CD4-positive, CD25-positive, alpha-beta regulatory T cell (primary cell): ENCODE measurements around the gene AATF. TPM values are rescaled to one million over a fixed set of nuclear protein-coding genes. Genes with fewer than 3 reads are reported as not detected.
A peak's percentile ranks its signal among the peaks of the same experiment; 100 is the strongest.

Experiments used
- ATAC-seq, 2 donors: fragments of 150-1000 bp; cut with Tn5 transposase; one replicate each; pipeline ENCODE4 v1.10.0; 2021; ENCODE audit warnings: low read depth in 2 of 2, moderate number of reproducible peaks in 2 of 2, moderate library complexity in 1 of 2
- DNase-seq, 3 donors: peaks; one replicate each; pipeline versions ENCODE4 v3.0.0 to v3.0.0-alpha.2; 2012 to 2022; ENCODE audit warnings: mixed read lengths in 1 of 3
- H3K27ac ChIP-seq: one replicate; pipeline ENCODE4 v1.7.0; 2013; ENCODE audit warnings: mild to moderate bottlenecking, low read length; ENCODE audit not compliant: insufficient read depth, poor library complexity, severe bottlenecking
- H3K27me3 ChIP-seq: one replicate; pipeline ENCODE4 v1.7.0; 2013; ENCODE audit warnings: low read length; ENCODE audit not compliant: control insufficient read depth, insufficient read depth
- H3K36me3 ChIP-seq: one replicate; pipeline ENCODE4 v1.7.0; 2013; ENCODE audit warnings: mild to moderate bottlenecking, low read length, moderate library complexity; ENCODE audit not compliant: control insufficient read depth, insufficient read depth
- H3K4me1 ChIP-seq: 2 replicates; pipeline ENCODE4 v1.7.0; 2013; ENCODE audit warnings: mild to moderate bottlenecking, low read length; ENCODE audit not compliant: insufficient read depth, control insufficient read depth, poor library complexity, severe bottlenecking
- H3K4me3 ChIP-seq: one replicate; pipeline ENCODE4 v1.7.0; 2013; ENCODE audit warnings: low read depth, mild to moderate bottlenecking, low read length, moderate library complexity
- H3K9me3 ChIP-seq, 2 experiments: 1 replicate in 1 of 2; 2 replicates in 1 of 2; pipeline ENCODE4 v1.7.0; 2013; ENCODE audit warnings: low read length in 2 of 2, mild to moderate bottlenecking in 1 of 2, moderate library complexity in 1 of 2; ENCODE audit not compliant: control insufficient read depth in 2 of 2
- H3K27ac Mint-ChIP-seq, 3 donors: one replicate each; pipeline ENCODE4 v1.8.0; 2020 to 2022; ENCODE audit warnings: mild to moderate bottlenecking in 3 of 3, mixed read lengths in 3 of 3, moderate library complexity in 2 of 3
- H3K27me3 Mint-ChIP-seq: one replicate; pipeline ENCODE4 v1.8.0; 2022; ENCODE audit warnings: mild to moderate bottlenecking, mixed read lengths
- H3K36me3 Mint-ChIP-seq: one replicate; pipeline ENCODE4 v1.8.0; 2020; ENCODE audit warnings: mixed read lengths
- H3K4me1 Mint-ChIP-seq, 4 donors: one replicate each; pipeline ENCODE4 v1.8.0; 2020 to 2022; ENCODE audit warnings: mixed read lengths in 4 of 4, mild to moderate bottlenecking in 1 of 4
- H3K4me3 Mint-ChIP-seq, 4 donors: one replicate each; pipeline ENCODE4 v1.8.0; 2020 to 2022; ENCODE audit warnings: mild to moderate bottlenecking in 4 of 4, mixed read lengths in 4 of 4, moderate library complexity in 3 of 4
- H3K9me3 Mint-ChIP-seq, 7 donors: one replicate each; pipeline ENCODE4 v1.8.0; 2020 to 2022; ENCODE audit warnings: mixed read lengths in 7 of 7, mild to moderate bottlenecking in 3 of 7, moderate library complexity in 2 of 7
- polyA plus RNA-seq, 4 donors: library from polyadenylated mRNA; unstranded; fragments of 300-500 nt; fragmentation: Illumina TruSeq; gene quantifications; one replicate each; pipeline ENCODE4 v1.2.3, GENCODE V29; 2021
- total RNA-seq: library from RNA; stranded (reverse); gene quantifications from one replicate; pipeline ENCODE4 v1.2.3, GENCODE V29; 2022

Gene AATF
- total and polyA plus RNA-seq, 5 donors from 2014 or later, result 72.6 to 89.8 (median 83.3) TPM

DNA sequence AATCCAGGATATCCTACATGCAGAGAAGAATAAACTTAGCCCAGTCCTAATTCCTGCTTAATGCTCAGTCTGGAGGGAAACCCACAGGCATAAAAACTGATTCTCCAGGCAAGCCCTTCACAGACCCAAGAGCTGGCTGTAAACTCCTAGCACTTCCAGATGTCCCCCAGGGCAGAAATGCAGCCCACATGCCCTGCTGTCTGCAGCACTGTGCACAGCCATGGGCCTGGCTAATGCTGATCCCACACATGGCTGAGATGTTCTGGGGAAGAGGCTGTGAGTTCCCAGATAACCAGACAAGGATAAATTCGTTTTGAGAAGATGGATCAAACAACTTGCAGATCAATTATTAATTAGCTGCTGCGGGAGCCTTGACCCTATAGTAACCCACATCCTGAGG, 148.4 kb downstream of the AATF start:
- H3K27me3 Mint-ChIP-seq, result no peaks in the 10 kb centered on the region
- no peak for DNase-seq
- peaks cover 0 to 4% (median 1%) of the 10 kb centered on the region in 4 donors for H3K4me1 Mint-ChIP-seq
- H3K9me3 ChIP-seq, result no peaks in the 10 kb centered on the region
- no peaks in the 10 kb centered on the region for H3K4me1 ChIP-seq
- H3K4me3 Mint-ChIP-seq, result no peak overlapping the region
- H3K36me3 ChIP-seq, result peaks cover 29% of the 10 kb centered on the region
- no peaks in the 10 kb centered on the region for H3K27me3 ChIP-seq
- H3K27ac ChIP-seq, result no peak overlapping the region
- peaks cover 0 to 4% (median 0%) of the 10 kb centered on the region in 7 donors for H3K9me3 Mint-ChIP-seq
- no peak overlapping the region for H3K4me3 ChIP-seq
- H3K27ac Mint-ChIP-seq, result no peak overlapping the region
- peaks cover 44% of the 10 kb centered on the region for H3K36me3 Mint-ChIP-seq
- ATAC-seq, result no peak

DNA sequence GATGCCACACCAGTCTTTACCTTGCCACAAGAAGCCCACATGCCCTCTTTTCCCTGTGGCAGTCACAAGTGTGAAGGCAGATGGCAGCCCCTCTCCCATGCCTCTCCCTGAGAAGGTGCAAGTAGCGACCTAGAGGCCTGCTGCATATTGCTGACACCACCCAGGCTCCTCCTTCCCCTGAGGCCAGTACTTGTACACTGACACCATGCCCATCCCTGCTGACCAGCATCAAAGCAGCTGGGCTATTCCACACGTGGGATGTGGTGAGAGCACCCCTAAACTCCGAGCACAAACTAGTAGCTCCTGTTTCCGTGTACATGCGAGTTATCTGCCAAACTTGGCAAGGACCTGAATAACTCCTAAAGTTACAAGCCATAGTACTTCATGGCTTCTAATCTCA, 149.4 kb downstream of the AATF start:
- no peaks in the 10 kb centered on the region for H3K27me3 Mint-ChIP-seq
- H3K36me3 Mint-ChIP-seq, result peaks cover 42% of the 10 kb centered on the region
- H3K36me3 ChIP-seq, result peaks cover 27% of the 10 kb centered on the region
- no peak overlapping the region for H3K27ac Mint-ChIP-seq
- H3K27me3 ChIP-seq, result no peaks in the 10 kb centered on the region
- peaks cover 0 to 4% (median 0%) of the 10 kb centered on the region in 7 donors for H3K9me3 Mint-ChIP-seq
- H3K27ac ChIP-seq, result no peak overlapping the region
- H3K9me3 ChIP-seq, result no peaks in the 10 kb centered on the region
- ATAC-seq, result no peak
- H3K4me3 ChIP-seq, result no peak overlapping the region
- DNase-seq, result no peak
- H3K4me3 Mint-ChIP-seq, result no peak overlapping the region
- H3K4me1 Mint-ChIP-seq, result peaks cover 0 to 4% (median 1%) of the 10 kb centered on the region in 4 donors
- no peaks in the 10 kb centered on the region for H3K4me1 ChIP-seq

DNA sequence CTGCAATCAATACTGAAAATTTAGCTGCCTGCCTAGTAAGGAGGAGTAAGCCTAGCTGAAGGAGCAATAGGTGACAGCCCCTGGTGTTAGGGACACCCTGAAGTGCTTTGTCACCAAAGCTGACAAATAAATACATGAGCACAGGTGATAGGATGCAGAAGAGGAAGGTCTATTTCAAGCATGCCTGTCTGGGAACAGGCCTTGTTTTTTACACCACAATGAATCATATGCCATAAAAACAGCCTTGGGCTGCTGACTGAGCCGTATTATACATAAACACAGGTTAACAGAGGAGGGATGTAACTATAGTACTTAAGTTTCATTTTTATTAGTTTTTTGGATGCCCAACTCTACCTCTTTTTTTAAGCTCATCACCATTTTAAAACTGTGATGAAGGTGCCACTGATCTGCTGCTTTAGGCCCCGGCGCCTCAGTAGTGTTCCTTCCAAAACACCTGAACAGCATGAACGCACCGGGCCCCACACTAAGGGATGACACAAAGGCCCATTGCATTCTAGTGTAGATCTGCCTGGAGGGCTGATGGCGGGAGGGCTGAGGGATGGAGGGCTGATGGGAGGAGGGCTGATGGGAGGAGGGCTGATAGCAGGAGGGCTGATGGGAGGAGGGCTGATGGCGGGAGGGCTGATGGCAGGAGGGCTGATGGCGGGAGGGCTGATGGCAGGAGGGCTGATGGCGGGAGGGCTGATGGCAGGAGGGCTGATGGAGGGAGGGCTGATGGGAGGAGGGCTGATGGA, 150.3 kb downstream of the AATF start:
- peaks cover 0 to 4% (median 0%) of the 10 kb centered on the region in 7 donors for H3K9me3 Mint-ChIP-seq
- H3K27ac ChIP-seq, result no peak overlapping the region
- H3K27ac Mint-ChIP-seq, result no peak overlapping the region
- H3K27me3 ChIP-seq, result no peaks in the 10 kb centered on the region
- peaks cover 48% of the 10 kb centered on the region for H3K36me3 Mint-ChIP-seq
- no peak overlapping the region for H3K4me3 ChIP-seq
- H3K4me1 Mint-ChIP-seq, result peaks cover 0 to 4% (median 1%) of the 10 kb centered on the region in 4 donors
- no peaks in the 10 kb centered on the region for H3K9me3 ChIP-seq
- ATAC-seq (no peak), DNase-seq (no peak)
- no peak overlapping the region for H3K4me3 Mint-ChIP-seq
- no peaks in the 10 kb centered on the region for H3K27me3 Mint-ChIP-seq
- H3K36me3 ChIP-seq, result peaks cover 27% of the 10 kb centered on the region
- no peaks in the 10 kb centered on the region for H3K4me1 ChIP-seq

DNA sequence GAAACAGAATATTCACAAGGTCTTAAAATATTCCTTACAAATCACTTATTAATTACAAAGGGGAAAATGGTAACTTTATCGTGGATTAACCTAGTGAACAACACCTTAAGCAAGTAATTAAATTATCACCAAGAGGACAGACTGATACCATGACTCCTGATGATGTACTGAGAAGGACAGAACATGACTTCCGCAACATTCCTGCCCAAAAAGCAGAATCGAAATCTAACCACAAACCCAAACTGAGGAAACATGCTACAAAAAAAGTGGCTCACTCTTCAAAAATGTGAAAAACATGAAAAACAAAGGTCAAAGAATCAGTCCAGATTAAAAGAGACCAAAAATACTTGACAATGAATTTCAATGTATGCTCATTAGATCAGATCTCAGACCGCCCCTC, 151.5 kb downstream of the AATF start:
- peaks cover 0 to 4% (median 0%) of the 10 kb centered on the region in 4 donors for H3K4me1 Mint-ChIP-seq
- peaks cover 45% of the 10 kb centered on the region for H3K36me3 Mint-ChIP-seq
- Histone ChIP-seq H3K36me3 (peaks cover 21% of the 10 kb centered on the region), H3K9me3 (no peaks in the 10 kb centered on the region), H3K27me3 (no peaks in the 10 kb centered on the region), H3K4me3 (no peak overlapping the region), H3K4me1 (no peaks in the 10 kb centered on the region), H3K27ac (no peak overlapping the region)
- ATAC-seq (no peak), DNase-seq (no peak)
- peaks cover 0 to 4% (median 0%) of the 10 kb centered on the region in 7 donors for H3K9me3 Mint-ChIP-seq
- H3K27me3 Mint-ChIP-seq, result no peaks in the 10 kb centered on the region
- no peak overlapping the region for H3K27ac Mint-ChIP-seq
- H3K4me3 Mint-ChIP-seq, result no peak overlapping the region

DNA sequence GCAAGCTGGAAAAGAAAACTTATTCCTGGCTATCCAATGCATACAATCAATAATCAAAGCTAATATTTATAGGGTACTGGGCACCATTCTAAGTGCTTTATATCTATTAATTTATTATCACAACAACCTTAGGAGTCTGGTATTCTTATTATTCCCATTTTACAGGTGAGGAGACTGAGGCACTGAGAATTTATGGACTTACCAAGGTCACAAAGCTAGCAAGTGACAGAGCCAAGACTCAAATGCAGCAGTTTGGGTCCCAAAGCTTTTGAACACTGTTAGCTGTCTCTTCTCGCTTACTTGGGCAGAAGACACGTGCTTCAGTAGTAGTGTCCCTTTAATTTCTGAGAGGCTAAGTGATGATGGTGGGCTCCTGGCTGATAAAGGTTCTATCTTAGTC, 152.6 kb downstream of the AATF start:
- Mint-ChIP-seq H3K4me1 (peaks cover 0 to 4% (median 0%) of the 10 kb centered on the region in 4 donors), H3K4me3 (no peak overlapping the region), H3K27me3 (no peaks in the 10 kb centered on the region), H3K36me3 (peaks cover 42% of the 10 kb centered on the region), H3K27ac (peak overlapping the region in 1 of 3 donors; percentile 9), H3K9me3 (peaks cover 0 to under 1% (median 0%) of the 10 kb centered on the region in 7 donors)
- Histone ChIP-seq H3K9me3 (no peaks in the 10 kb centered on the region), H3K27ac (no peak overlapping the region), H3K4me3 (no peak overlapping the region), H3K4me1 (no peaks in the 10 kb centered on the region), H3K36me3 (peaks cover 15% of the 10 kb centered on the region), H3K27me3 (no peaks in the 10 kb centered on the region)
- ATAC-seq, result no peak
- DNase-seq, result no peak

DNA sequence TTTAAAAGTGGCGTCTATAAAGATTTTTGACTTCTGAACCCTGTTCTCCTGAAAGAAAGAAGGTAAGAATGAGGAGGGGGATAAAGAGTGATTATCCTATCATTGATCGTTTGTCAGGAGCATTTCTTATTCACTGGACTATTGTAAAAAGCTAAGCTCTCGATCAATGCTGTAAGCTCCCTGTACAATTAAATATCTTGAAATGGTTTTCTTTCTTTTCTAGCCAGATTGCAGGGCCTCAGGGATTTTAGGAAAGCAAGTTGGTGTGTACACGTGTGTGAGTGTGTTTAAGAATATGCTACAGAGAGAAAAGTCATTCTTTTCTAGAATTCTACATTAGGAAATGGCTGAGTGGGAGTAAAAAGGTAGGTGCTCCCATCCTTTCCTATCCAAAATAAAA, 154.5 kb downstream of the AATF start:
- no peaks in the 10 kb centered on the region for H3K36me3 ChIP-seq
- ATAC-seq (no peak), DNase-seq (no peak)
- H3K4me1 Mint-ChIP-seq, result no peaks in the 10 kb centered on the region
- H3K4me3 ChIP-seq, result no peak overlapping the region
- no peak overlapping the region for H3K27ac ChIP-seq
- no peaks in the 10 kb centered on the region for H3K27me3 Mint-ChIP-seq
- no peaks in the 10 kb centered on the region for H3K9me3 Mint-ChIP-seq
- no peaks in the 10 kb centered on the region for H3K4me1 ChIP-seq
- H3K36me3 Mint-ChIP-seq, result peaks cover 31% of the 10 kb centered on the region
- H3K27ac Mint-ChIP-seq, result no peak overlapping the region
- H3K9me3 ChIP-seq, result no peaks in the 10 kb centered on the region
- H3K27me3 ChIP-seq, result no peaks in the 10 kb centered on the region
- H3K4me3 Mint-ChIP-seq, result no peak overlapping the region

DNA sequence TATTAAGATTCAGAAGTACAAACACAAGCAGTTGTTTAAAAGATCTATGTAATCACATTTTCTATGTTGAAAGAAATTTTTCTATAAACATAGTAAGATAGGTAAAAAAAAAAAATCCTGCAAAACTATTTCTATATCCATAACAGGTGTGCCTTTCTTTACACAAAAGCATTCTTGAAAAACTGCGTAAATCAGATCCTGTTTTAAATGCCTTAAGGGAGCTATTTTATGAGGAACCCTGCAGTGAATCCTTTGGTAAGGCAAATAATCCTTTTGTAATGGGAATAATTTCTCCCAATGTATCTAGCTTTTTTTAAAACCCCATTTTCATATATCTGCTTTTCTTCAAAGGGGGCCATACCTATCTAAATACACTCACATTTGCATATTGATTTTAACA, 157.3 kb downstream of the AATF start:
- H3K27me3 ChIP-seq, result no peaks in the 10 kb centered on the region
- no peaks in the 10 kb centered on the region for H3K4me1 Mint-ChIP-seq
- no peak overlapping the region for H3K27ac Mint-ChIP-seq

More for the DNA sequence above, 157.3 kb downstream of the AATF start:
- no peak overlapping the region for H3K4me3 ChIP-seq
- no peak overlapping the region for H3K27ac ChIP-seq
- DNase-seq (no peak), ATAC-seq (no peak)
- no peaks in the 10 kb centered on the region for H3K9me3 ChIP-seq
- peaks cover 16% of the 10 kb centered on the region for H3K36me3 ChIP-seq
- no peaks in the 10 kb centered on the region for H3K9me3 Mint-ChIP-seq
- no peaks in the 10 kb centered on the region for H3K4me1 ChIP-seq
- H3K4me3 Mint-ChIP-seq, result no peak overlapping the region
- no peaks in the 10 kb centered on the region for H3K27me3 Mint-ChIP-seq
- H3K36me3 Mint-ChIP-seq, result peaks cover 35% of the 10 kb centered on the region
